M059J (cell line): ENCODE results near the gene MED6. TPM values are rescaled to one million over a fixed set of nuclear protein-coding genes. Genes with fewer than 3 reads are reported as not detected.
A peak's percentile ranks its signal among the peaks of the same experiment; 100 is the strongest.

Experiments used
- DNase-seq: peaks from one replicate; pipeline ENCODE4 v3.0.0-alpha.2; 2012; ENCODE audit warnings: low read depth
- total RNA-seq: library from RNA; depleted of rRNA; stranded (reverse); fragments of >200 nt; shearing (Covaris generic); gene quantifications from 2 replicates; pipeline ENCODE4 v1.2.3, GENCODE V29; 2014; rRNA removed

Gene MED6
- 37.2 and 37.8 TPM in 2 replicates for total RNA-seq

GRCh38 chr14:70600382-70601157, at the start of gene MED6:
TSS of gene MED6 (minus strand) at chr14:70600655. CDS start at chr14:70600637, 18 bp downstream.
- DNase-seq: peak; percentile 90

DNA sequence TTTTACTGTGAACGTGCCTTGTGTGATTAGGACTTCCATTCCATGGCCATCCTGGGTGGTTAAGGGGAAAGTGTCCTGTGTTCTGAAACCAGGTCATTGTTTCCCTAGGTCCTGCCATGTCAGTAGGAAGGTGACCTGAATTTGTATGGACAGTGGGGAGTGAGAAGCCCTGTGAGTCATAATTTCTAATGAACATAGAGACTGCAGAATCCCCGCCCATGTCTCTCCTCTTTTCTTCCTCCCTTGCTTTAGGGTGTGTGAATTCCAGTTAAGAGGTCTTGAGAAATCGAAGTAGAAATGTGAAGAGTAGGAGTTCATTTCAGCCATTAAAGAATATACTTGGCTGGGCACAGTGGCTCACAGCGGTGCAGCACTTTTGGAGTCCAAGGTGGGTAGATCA, 49.3 kb upstream of the MED6 start:
- DNase-seq: no peak

DNA sequence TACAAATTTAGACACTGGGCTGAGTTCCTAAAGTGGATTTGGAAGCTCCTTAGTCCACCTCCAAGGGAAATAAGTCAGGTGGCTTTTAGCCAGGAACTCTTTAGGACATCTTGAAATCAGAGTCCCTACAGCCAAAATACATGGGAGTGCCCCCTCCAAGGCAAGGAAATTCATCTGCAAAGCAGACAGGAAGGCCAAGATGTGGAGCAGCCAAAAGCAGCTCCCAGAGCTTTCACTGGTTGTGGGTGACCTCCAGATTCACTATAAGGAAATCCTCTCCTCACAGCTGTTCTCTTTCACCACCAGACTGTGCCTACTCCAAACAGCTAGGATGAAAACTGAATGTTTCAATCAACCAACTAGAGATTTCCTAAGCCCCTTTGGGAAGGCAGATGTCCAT, 47.9 kb upstream of the MED6 start:
- DNase-seq: no peak

DNA sequence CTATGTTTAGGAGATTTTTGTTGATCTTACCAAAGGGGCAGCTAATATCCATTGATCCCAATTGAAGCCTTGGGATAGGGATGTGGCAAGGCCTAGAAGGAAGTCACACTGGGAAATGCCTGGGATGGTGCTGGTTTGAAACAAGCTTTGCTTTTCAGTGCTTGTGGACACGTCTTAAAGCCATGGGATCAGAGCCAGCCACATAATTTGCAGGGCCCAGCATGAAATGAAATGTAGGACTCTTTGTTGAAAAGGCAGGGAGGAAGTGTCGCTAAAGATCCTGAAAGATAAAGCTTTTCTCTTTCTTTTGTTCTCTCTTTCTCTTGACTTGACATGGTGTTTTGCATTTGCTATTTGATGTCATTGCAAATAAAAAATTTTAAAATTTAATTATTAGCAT, 46.2 kb upstream of the MED6 start:
- DNase-seq: no peak

DNA sequence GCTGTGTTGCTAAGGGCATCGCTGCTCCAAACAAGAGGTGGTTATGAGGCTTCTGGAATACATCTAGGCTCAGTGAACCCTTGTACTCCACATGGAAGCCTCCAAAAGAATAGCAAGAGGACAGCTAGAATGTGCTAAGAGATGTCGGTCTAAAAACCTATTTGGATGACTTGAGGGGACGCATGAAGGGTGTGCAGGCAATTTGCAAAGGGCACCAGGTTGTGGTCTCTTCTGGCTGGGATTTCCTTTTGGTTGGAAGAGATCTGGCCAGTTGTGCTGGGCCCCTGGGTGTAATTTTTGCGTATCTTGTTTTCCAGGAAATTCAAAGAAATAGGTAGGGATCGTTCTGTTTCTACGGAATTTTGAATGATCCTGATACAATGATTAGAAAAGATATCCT, 45.4 kb upstream of the MED6 start:
- no peak for DNase-seq

GRCh38 chr14:70643967-70644366, 43.5 kb upstream of the MED6 start:
- DNase-seq: no peak

- DNase-seq: no peak
Observed at GRCh38 chr14:70642303-70643235, 42.1 kb upstream of the MED6 start.

DNA sequence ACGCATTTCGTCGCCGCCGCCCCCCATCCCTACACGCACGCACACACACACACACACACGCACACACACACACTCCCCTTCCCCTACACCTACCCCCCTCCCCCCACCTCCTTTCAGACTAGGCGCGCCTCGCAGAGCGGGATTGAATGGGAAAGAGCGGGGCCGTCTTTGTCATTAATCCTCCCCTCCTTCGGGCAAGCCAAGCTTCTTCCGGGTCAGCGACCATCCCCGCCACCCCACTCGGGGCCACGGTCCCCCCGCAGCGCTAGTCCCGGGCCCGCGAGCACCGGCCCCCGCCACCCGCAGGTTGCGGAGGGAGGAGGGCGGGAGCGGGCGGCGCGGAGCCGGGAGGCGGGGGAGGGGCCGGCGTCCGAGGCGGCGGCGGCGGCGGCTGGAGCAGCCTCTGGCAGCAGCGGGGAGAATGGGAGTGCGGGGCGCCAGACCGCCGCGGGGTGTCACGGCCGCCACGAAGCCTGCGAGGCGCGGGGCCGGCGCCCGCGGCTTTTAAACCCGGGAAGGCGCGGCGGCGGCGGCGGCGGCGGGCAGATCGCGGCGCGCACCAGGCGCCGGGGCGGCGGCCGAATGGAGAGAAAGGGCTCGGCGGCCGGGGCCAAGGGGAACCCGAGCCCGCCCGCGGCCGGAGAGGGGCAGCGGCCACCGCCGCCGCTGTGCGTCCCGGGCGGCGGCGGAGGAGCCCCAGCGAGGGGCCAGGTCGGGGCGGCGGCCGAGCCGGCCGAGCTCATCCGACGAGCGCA, 41.3 kb upstream of the MED6 start, which contains the start of gene TTC9:
TSS of gene TTC9 (plus strand) at position 369 of the 755 bp plus-strand sequence. CDS start at position 583, 214 bp downstream.
- no peak for DNase-seq

DNA sequence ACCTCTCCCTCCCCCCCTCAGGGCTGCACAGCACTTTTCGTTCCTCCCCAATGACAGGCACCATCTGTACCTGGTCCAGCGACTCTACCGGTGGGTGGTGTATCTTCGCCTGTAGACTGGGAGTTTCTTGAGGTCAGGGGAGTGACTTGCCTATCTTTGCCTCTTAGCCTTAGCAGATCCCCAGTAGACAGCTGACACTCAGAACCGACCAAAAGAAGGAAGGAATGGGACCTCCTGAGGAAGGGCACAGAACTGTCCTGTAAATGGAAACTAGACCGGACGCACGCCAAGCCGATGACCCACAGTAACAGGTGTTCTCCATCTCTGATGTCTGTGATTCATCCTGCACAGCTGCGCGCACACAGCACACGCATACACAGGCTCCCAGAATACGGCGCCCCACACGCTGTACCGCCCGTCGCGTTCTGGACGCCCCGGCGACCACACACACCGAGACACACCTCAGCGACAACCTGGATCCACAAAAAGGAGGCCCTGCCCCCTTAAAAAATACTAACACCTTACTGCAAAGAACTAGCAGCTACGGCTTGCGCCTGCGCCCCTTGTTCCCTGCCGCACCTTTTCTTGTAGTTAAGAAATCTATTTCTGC, 40.6 kb upstream of the MED6 start:
- DNase-seq: peak; percentile 41

GRCh38 chr14:70638416-70638815, 38.0 kb upstream of the MED6 start:
- DNase-seq: no peak

DNA sequence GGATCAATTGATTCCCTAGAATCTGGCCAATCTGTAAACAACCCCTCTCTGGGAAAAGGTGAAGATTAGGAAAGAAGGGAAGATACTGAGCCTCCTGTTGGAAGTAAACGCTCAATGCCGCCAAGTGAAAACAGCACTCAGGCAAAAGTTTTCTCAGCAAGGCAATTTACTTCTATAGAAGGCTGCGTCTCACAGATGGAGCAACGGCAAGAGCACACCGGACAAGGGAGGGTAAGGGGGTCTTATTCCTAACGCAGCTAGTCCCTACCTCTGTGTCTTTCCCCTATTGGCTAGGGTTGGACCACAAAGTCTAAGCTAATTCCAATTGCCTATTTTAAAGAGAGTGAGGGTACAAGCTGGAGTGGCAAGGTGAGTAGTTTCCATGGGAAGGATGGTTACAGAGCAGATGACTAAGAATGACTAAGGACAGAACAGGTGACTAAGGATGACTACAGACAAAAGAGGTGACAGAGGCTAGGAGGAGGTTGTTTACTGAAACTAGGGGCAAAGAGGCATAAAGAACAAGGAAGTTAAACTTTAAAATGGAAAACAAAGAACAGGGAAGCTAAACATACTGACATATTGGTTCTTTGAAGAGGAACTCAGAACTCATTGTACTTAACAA, 35.6 kb upstream of the MED6 start:
- DNase-seq: peak; percentile 14

DNA sequence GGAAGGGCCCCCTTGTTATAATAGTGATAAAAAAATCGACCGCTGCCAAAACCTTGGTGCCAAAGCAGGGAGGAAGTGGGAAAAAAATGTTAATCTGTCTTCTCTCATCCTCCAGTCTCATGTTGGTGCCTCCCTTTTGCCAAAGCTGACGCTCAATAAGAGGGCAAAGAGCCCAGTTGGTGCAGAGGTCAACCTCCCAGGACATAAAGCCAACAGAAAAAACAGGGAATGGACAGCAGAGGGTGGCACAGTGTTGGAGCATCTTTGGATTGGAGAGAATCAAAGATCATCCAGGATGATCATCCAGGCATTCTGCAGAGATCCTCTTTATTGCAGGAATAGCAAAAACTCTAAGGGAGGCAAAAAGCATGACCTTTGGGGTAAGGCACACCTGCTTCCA, 31.5 kb upstream of the MED6 start:
- no peak for DNase-seq

DNA sequence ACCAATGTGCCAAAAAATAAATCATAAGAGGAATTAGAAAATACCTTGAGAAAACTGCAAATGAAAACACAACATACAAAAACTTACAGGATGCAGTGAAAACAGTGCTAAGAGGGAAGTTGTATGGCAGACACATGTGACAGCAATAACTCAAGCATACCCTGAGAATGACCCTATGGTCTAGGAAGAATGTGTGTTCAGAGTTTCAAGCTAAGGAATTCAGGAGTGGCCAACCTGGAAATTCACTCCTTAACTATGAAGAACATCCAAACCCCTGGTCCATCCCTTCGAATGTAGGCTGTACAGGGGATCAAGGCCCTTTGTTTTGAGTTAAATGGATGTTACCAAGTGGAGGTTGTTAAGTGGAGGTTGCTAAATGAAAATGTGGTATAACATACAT, 24.5 kb upstream of the MED6 start:
- no peak for DNase-seq

DNA sequence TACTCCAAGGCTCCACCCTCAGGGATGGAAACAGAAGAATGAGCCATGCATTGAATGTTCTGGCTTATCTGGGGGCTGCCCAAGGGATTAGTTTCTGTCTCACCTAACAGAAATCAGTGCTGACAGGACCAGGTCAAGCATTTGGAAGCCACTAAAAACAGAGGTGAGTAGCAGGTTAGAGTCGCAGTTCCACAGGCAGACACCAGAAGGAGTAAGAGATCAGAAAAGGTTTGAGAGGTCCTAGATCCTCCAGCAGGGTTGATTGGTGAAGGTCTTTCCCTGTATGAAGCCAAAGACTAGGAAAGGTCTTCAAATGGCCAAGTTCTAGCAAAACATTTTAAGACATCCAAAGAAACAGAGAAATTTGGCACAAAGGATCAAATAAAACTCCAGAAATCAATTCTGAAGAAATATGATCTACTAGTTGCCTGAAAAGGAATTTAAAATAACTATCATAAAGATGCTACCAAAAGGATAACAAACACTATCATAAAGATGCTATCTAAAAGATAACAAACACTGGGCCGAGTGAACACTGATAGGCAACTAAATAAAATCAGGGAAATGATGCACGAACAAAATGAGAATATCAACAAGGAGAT, 21.8 kb upstream of the MED6 start:
- DNase-seq: peak; percentile 49

- no peak for DNase-seq
Observed at GRCh38 chr14:70619708-70620107, 19.3 kb upstream of the MED6 start.

GRCh38 chr14:70618314-70618713, 17.9 kb upstream of the MED6 start:
- no peak for DNase-seq

DNA sequence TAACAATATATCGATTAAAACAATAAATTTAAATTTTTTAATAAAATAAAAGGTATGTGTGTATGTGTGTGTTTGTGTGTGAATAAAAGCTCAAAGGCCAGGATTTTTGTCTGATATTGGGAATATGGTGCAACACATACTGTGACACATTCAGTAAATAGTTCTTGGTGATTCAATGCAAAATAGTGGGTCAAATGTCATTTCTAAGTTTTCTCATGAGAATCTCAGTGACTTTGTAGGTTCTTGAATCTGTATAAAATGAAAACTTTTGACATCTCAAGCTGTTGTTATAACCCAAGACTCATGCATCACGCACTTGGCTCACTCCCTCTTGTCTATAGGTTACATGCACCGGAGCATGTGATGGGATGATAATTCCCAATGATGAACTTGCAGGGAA, 16.2 kb upstream of the MED6 start:
- DNase-seq: no peak

GRCh38 chr14:70611216-70611615, 10.8 kb upstream of the MED6 start:
- DNase-seq: no peak

DNA sequence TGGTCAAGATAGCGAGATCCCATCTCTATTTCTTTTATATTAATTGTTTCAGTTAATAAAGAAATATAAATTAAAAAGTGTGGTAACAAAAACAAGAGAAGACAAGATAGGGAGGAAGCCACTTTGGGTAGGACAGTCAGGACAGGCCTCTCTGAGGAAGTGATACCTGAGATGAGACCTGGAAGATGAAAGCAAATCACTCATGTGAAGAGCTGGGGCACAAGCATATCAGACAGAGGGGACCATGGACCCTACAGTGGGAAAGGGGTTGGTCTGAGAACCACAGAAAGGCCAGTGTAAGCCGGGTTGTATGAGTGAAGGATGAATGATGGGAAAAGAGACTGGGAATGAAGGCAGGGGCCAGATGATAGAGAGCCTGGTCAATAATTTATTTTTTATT, 1.8 kb upstream of the MED6 start:
- DNase-seq: no peak

DNA sequence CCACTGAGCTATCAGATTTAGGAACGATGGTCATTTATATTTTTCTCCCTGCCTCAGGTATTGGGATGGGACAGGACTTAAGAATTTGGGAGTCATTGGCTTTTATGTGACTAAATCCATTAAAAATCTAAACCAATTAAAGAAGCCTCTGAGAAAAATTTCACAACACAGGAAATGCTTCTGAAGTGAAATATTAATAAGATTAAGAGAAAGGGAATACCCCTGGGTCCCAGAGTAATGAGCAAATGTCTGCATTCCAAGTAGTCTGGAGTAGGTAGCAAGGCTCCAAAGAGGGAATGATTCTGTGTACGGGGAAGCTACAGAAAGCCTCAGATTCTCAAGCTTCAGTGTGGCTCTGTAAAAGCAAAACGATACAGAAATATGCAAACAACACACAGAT, 707 bp upstream of the MED6 start:
- DNase-seq: peak; percentile 23

DNA sequence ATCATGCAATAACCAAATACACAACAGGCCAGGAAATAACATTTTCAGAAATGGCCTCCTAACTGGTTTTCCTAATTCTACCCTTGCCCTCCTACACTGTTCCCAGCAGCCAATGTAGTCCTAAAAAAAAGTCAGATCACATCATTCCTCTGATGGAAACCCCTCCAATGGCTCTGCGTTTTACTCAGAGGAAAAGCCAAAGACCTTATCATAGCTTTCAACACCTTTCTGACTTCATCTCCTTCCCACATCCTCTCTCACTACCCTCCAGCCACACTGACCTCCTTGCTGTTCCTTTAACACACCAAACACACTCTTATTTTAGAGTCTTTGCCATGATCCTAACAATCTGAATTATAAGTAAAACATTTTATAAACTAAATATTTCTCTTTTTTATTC, 1.1 kb downstream of the MED6 start:
- no peak for DNase-seq
